ENCODE data around the gene GRIN3B. TPM values are rescaled to one million over a fixed set of nuclear protein-coding genes. Genes with fewer than 3 reads are reported as not detected.
A peak's percentile ranks its signal among the peaks of the same experiment; 100 is the strongest.

The GRIN3B gene
- total and polyA plus RNA-seq, 9 of the 15 experiments (the other 6 are each of a cell fraction or from before 2014, with no cell fraction given), result 0.06 to 0.95 (median 0.19) TPM; not detected in 6

GRCh38 chr19:984165-984967, 15.9 kb upstream of the GRIN3B start, which contains the start of gene WDR18 (continued):
- TF ChIP-seq AFF1 (IDR thresholded peaks at IDR 0.05; ENCODE audit: low read depth in 1 of 2, partially characterized antibody in 2 of 2) (no peak), ZNF239 (CRISPR knock-in tag; IDR thresholded peaks at IDR 0.05) (no peak), NELFE (IDR thresholded peaks at IDR 0.05; ENCODE audit: insufficient read depth, insufficient read length) (no peak), ZFX (CRISPR knock-in tag; IDR thresholded peaks at IDR 0.05) (peak; percentile 65), TAF15 (IDR thresholded peaks at IDR 0.05; ENCODE audit: low read depth, low read length) (no peak), PHB (CRISPR knock-in tag; IDR thresholded peaks at IDR 0.05) (no peak), SMARCA4 (IDR thresholded peaks at IDR 0.05) (no peak), ZNF589 (CRISPR knock-in tag; IDR thresholded peaks at IDR 0.05; ENCODE audit: low read depth) (no peak), KAT2B (IDR thresholded peaks at IDR 0.05; ENCODE audit: low read depth, low read length) (peak; percentile 74), ZNF507 (tag; conservative IDR thresholded peaks at IDR 0.05) (no peak)
- TF ChIP-seq, protein P1, sequence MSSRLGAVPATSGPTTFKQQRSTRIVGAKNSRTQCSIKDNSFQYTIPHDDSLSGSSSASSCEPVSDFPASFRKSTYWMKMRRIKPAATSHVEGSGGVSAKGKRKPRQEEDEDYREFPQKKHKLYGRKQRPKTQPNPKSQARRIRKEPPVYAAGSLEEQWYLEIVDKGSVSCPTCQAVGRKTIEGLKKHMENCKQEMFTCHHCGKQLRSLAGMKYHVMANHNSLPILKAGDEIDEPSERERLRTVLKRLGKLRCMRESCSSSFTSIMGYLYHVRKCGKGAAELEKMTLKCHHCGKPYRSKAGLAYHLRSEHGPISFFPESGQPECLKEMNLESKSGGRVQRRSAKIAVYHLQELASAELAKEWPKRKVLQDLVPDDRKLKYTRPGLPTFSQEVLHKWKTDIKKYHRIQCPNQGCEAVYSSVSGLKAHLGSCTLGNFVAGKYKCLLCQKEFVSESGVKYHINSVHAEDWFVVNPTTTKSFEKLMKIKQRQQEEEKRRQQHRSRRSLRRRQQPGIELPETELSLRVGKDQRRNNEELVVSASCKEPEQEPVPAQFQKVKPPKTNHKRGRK (tag; IDR thresholded peaks at IDR 0.05), result no peak
- TF ChIP-seq, protein P2, sequence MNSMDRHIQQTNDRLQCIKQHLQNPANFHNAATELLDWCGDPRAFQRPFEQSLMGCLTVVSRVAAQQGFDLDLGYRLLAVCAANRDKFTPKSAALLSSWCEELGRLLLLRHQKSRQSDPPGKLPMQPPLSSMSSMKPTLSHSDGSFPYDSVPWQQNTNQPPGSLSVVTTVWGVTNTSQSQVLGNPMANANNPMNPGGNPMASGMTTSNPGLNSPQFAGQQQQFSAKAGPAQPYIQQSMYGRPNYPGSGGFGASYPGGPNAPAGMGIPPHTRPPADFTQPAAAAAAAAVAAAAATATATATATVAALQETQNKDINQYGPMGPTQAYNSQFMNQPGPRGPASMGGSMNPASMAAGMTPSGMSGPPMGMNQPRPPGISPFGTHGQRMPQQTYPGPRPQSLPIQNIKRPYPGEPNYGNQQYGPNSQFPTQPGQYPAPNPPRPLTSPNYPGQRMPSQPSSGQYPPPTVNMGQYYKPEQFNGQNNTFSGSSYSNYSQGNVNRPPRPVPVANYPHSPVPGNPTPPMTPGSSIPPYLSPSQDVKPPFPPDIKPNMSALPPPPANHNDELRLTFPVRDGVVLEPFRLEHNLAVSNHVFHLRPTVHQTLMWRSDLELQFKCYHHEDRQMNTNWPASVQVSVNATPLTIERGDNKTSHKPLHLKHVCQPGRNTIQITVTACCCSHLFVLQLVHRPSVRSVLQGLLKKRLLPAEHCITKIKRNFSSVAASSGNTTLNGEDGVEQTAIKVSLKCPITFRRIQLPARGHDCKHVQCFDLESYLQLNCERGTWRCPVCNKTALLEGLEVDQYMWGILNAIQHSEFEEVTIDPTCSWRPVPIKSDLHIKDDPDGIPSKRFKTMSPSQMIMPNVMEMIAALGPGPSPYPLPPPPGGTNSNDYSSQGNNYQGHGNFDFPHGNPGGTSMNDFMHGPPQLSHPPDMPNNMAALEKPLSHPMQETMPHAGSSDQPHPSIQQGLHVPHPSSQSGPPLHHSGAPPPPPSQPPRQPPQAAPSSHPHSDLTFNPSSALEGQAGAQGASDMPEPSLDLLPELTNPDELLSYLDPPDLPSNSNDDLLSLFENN (IDR thresholded peaks at IDR 0.05; ENCODE audit: low read depth in 2 of 2, low read length in 2 of 2), result 0 out of 4 replicates have a peak, but pooled peaks of 1 of the 2 experiments have one; percentile 43
- TF ChIP-seq, protein P3, sequence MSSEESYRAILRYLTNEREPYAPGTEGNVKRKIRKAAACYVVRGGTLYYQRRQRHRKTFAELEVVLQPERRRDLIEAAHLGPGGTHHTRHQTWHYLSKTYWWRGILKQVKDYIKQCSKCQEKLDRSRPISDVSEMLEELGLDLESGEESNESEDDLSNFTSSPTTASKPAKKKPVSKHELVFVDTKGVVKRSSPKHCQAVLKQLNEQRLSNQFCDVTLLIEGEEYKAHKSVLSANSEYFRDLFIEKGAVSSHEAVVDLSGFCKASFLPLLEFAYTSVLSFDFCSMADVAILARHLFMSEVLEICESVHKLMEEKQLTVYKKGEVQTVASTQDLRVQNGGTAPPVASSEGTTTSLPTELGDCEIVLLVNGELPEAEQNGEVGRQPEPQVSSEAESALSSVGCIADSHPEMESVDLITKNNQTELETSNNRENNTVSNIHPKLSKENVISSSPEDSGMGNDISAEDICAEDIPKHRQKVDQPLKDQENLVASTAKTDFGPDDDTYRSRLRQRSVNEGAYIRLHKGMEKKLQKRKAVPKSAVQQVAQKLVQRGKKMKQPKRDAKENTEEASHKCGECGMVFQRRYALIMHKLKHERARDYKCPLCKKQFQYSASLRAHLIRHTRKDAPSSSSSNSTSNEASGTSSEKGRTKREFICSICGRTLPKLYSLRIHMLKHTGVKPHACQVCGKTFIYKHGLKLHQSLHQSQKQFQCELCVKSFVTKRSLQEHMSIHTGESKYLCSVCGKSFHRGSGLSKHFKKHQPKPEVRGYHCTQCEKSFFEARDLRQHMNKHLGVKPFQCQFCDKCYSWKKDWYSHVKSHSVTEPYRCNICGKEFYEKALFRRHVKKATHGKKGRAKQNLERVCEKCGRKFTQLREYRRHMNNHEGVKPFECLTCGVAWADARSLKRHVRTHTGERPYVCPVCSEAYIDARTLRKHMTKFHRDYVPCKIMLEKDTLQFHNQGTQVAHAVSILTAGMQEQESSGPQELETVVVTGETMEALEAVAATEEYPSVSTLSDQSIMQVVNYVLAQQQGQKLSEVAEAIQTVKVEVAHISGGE (CRISPR knock-in tag; IDR thresholded peaks at IDR 0.05), result peak in 1 of 3 experiments; percentile 68; a peak in 1 of 6 replicates

All from K562 (cell line).